Measurements from ENCODE around the gene ANO6.

The ANO6 gene

GRCh38 chr12:45327823-45328383 is 112.0 kb downstream of the ANO6 start:
- Mint-ChIP-seq H3K27ac (peak overlapping the region in 1 of 2 donors; percentile 44), H3K27me3 (no peaks in the 10 kb centered on the region), H3K9me3 (no peaks in the 10 kb centered on the region), H3K4me1 (peaks cover 11% of the 10 kb centered on the region), H3K4me3 (no peak overlapping the region)
- no peak for ATAC-seq
- DNase-seq: no peak

- Mint-ChIP-seq H3K4me3 (no peak overlapping the region), H3K9me3 (no peaks in the 10 kb centered on the region), H3K27ac (no peak overlapping the region), H3K4me1 (peaks cover 9% of the 10 kb centered on the region), H3K27me3 (no peaks in the 10 kb centered on the region)
- DNase-seq: no peak
- no peak for ATAC-seq
Measured at GRCh38 chr12:45329238-45329637, 113.3 kb downstream of the ANO6 start.

GRCh38 chr12:45329702-45330101 is 113.8 kb downstream of the ANO6 start:
- H3K27me3 Mint-ChIP-seq: no peaks in the 10 kb centered on the region
- no peak for DNase-seq

GRCh38 chr12:45331552-45331951 is 115.7 kb downstream of the ANO6 start:
- Mint-ChIP-seq H3K4me1 (no peaks in the 10 kb centered on the region), H3K4me3 (no peak overlapping the region)

More at GRCh38 chr12:45329702-45330101, 113.8 kb downstream of the ANO6 start:
- peaks cover 4% of the 10 kb centered on the region for H3K4me1 Mint-ChIP-seq
- ATAC-seq: no peak
- no peak overlapping the region for H3K4me3 Mint-ChIP-seq
- H3K9me3 Mint-ChIP-seq: no peaks in the 10 kb centered on the region
- no peak overlapping the region for H3K27ac Mint-ChIP-seq

GRCh38 chr12:45334396-45334795 is 118.5 kb downstream of the ANO6 start:
- no peak for DNase-seq
- Mint-ChIP-seq H3K9me3 (no peaks in the 10 kb centered on the region), H3K27me3 (no peaks in the 10 kb centered on the region), H3K27ac (no peak overlapping the region), H3K4me1 (no peaks in the 10 kb centered on the region), H3K4me3 (no peak overlapping the region)
- ATAC-seq: no peak

More at GRCh38 chr12:45331552-45331951, 115.7 kb downstream of the ANO6 start:
- Mint-ChIP-seq H3K27me3 (no peaks in the 10 kb centered on the region), H3K9me3 (no peaks in the 10 kb centered on the region), H3K27ac (no peak overlapping the region)
- ATAC-seq (no peak), DNase-seq (no peak)

DNA sequence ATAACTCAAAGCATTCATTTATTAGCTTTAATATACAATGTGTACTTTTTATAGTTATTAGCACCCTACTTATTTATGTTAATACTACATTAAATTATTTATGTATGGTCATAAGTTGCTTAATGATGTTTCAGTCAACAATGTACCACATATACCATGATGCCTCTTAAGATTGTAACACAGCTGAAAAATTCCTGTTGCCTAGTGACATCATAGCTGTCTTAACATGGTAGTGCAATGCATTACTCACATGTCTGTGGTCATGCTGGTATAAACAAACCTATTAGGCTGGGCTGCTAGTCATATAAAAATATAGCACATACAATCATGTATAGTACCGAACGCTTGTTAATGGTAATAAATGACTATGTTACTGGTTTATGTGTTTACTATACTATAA is 120.4 kb downstream of the ANO6 start:
- no peaks in the 10 kb centered on the region for H3K4me1 Mint-ChIP-seq
- no peak for ATAC-seq
- H3K27me3 Mint-ChIP-seq: no peaks in the 10 kb centered on the region
- H3K9me3 Mint-ChIP-seq: no peaks in the 10 kb centered on the region
- H3K4me3 Mint-ChIP-seq: no peak overlapping the region
- no peak for DNase-seq
- no peak overlapping the region for H3K27ac Mint-ChIP-seq

- DNase-seq: no peak
- Mint-ChIP-seq H3K4me1 (no peaks in the 10 kb centered on the region), H3K27ac (peak overlapping the region in 1 of 2 donors; percentile 17), H3K4me3 (no peak overlapping the region), H3K27me3 (no peaks in the 10 kb centered on the region), H3K9me3 (no peaks in the 10 kb centered on the region)
- ATAC-seq: no peak
Measured at GRCh38 chr12:45336762-45337596, 121.1 kb downstream of the ANO6 start.

GRCh38 chr12:45337835-45338234 is 121.9 kb downstream of the ANO6 start:
- H3K27ac Mint-ChIP-seq: no peak overlapping the region
- H3K9me3 Mint-ChIP-seq: no peaks in the 10 kb centered on the region
- no peak overlapping the region for H3K4me3 Mint-ChIP-seq
- ATAC-seq (no peak), DNase-seq (no peak)
- no peaks in the 10 kb centered on the region for H3K27me3 Mint-ChIP-seq
- H3K4me1 Mint-ChIP-seq: peaks cover 5% of the 10 kb centered on the region

- Mint-ChIP-seq H3K4me3 (no peak overlapping the region), H3K9me3 (no peaks in the 10 kb centered on the region)
Measured at GRCh38 chr12:45338272-45338671, 122.4 kb downstream of the ANO6 start.

DNA sequence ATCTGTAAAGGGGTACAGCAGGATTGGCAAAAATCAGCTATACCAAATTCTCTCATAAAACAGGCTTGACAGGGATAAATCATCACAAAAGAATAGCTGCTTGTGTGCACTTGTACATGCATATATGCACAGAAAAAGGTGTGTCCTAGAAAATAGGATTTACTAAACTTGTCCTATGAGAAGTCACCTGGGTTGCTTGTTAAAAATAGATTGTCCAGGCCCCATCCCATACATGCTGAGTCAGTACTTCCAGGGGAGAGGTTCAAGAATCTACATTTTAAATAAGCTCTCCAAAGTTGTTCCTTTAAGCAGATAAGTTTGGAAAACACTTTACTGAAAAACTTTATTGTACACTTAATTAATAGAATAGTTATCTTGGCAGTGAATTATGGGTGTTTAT is 123.1 kb downstream of the ANO6 start:
- Mint-ChIP-seq H3K27me3 (no peaks in the 10 kb centered on the region), H3K4me1 (peaks cover 6% of the 10 kb centered on the region), H3K4me3 (no peak overlapping the region), H3K9me3 (no peaks in the 10 kb centered on the region), H3K27ac (no peak overlapping the region)
- DNase-seq (no peak), ATAC-seq (no peak)

More at GRCh38 chr12:45338272-45338671, 122.4 kb downstream of the ANO6 start:
- Mint-ChIP-seq H3K27ac (no peak overlapping the region), H3K4me1 (peaks cover 6% of the 10 kb centered on the region), H3K27me3 (no peaks in the 10 kb centered on the region)
- no peak for ATAC-seq
- DNase-seq: no peak

DNA sequence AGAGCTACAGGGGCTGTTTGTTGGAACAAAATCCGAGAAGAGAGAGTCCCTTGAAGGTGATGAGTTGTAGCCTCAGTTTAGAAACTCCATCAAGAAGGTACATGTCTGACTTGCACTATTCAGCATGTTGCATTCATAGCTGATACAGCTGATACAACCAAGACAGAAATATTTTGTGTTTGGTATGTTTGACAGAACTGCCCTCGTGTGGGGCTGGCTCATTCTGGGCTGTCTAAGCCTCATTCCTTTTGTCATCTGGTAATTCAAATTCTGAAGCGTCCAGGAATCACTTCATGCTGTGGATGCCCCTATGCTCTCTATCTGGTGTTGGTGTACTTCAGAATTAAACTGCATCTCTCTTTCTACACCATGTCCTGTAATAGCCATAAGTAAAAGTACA is 126.3 kb downstream of the ANO6 start:
- ATAC-seq (no peak), DNase-seq (no peak)
- Mint-ChIP-seq H3K9me3 (no peaks in the 10 kb centered on the region), H3K4me3 (no peak overlapping the region), H3K4me1 (peaks cover 6% of the 10 kb centered on the region), H3K27me3 (no peaks in the 10 kb centered on the region), H3K27ac (no peak overlapping the region)

DNA sequence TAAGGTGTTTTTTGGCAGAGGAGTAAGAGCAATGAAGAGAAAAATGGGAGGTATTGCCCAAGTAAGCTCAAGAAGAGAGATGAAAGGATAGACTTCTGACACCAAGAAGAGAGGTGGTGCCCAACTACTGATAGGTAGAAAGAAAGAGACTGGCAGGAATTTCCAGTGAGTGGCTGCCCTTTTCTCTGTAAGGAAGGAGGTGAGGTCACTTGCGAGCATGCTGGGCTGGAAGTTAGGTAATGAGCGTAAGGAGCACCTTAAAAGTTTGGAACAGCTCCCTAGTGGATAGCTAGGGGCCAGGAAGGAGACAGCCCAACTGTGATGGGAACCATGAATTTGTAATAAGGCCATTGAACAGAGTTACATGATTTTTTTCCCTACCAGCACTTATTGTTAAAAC is 127.0 kb downstream of the ANO6 start:
- peaks cover 6% of the 10 kb centered on the region for H3K4me1 Mint-ChIP-seq
- DNase-seq (no peak), ATAC-seq (no peak)
- H3K27ac Mint-ChIP-seq: no peak overlapping the region
- H3K9me3 Mint-ChIP-seq: no peaks in the 10 kb centered on the region
- no peak overlapping the region for H3K4me3 Mint-ChIP-seq
- H3K27me3 Mint-ChIP-seq: no peaks in the 10 kb centered on the region

DNA sequence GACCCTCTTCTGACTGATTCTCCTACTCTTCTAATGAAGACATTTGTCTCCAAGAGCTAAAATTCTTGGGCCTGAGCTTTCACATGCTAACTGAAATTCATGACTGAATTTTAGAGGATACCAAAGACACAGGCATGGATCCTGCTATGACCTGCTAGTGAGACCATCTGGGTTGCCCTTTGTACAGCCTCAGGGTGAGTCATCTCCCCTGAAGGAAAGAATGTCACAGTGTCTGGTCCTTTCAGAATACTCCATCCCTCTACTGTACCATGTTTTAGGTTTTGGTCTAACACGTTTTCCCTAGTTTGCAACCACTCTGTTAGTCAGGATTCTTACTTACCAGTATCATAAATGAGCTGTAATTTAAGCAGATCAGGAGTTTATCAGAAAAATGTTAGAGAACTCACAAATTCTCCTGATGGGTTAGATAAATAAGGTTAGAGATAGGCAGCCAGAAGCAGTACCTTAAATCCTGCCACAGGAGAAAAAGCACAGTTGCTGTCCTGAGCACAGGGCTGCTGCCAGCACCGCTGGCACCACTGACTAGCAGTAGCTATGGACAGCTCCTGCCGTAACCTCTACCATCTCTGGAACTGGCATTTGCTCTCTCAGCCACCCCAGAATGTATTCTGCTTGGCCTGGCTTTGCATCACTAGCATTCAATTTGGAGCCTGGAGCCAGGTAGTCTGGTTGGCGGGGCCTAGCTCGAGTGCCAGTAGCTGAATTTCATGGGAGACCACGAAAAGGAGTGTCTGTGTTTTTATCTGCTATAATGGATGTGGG is 127.6 kb downstream of the ANO6 start:
- peak; percentile 57 for ATAC-seq
- peak overlapping the region in 1 of 2 donors; percentile 43 for H3K27ac Mint-ChIP-seq
- H3K4me1 Mint-ChIP-seq: peaks cover 6% of the 10 kb centered on the region
- no peaks in the 10 kb centered on the region for H3K27me3 Mint-ChIP-seq
- H3K4me3 Mint-ChIP-seq: no peak overlapping the region
- no peak for DNase-seq
- no peaks in the 10 kb centered on the region for H3K9me3 Mint-ChIP-seq

- H3K27ac Mint-ChIP-seq: no peak overlapping the region
- ATAC-seq (no peak), DNase-seq (no peak)
- H3K27me3 Mint-ChIP-seq: no peaks in the 10 kb centered on the region
- H3K9me3 Mint-ChIP-seq: no peaks in the 10 kb centered on the region
- H3K4me1 Mint-ChIP-seq: no peaks in the 10 kb centered on the region
- no peak overlapping the region for H3K4me3 Mint-ChIP-seq
Measured at GRCh38 chr12:45348311-45348710, 132.4 kb downstream of the ANO6 start.

DNA sequence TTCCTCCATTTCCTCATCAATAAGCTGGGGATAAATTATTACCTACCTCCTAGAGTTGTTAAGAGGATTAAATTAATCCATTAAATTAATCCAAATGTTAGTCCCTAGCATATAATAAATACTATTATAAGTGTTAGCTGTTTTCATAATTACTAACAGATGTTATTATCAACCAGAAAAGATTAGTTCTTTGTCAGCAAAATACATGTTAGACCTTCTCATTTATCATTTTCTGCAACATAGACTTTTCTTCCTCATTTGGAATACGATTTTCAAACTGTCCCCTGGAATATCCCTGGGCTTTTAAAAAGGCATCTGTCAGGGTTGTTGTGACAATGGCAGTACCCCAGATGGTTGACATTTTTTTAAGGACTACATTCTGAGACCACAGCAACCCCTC is 133.1 kb downstream of the ANO6 start:
- no peak overlapping the region for H3K27ac Mint-ChIP-seq
- ATAC-seq (no peak), DNase-seq (no peak)
- no peaks in the 10 kb centered on the region for H3K9me3 Mint-ChIP-seq
- H3K27me3 Mint-ChIP-seq: no peaks in the 10 kb centered on the region
- no peak overlapping the region for H3K4me3 Mint-ChIP-seq
- H3K4me1 Mint-ChIP-seq: no peaks in the 10 kb centered on the region

DNA sequence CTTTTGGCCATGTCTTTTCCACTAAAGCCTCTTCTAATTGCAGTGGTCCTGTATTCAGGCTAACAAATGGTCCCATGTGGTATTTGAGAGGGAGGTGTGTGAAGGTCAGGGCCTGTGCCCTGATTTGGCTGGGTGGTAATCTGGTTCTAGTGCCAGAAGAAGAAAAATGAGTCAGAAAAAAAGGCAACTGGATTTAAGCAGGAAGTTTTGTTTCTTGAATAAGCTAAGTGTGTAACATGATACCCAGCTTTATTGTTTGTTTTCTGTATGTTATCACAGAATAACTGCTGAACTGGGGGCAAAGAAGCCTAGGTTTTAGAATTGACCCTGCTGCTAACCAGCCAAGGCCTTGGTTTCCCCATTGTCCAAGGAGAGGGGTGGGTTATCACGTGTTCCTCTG is 134.0 kb downstream of the ANO6 start:
- Mint-ChIP-seq H3K9me3 (no peaks in the 10 kb centered on the region), H3K27me3 (no peaks in the 10 kb centered on the region), H3K27ac (no peak overlapping the region), H3K4me3 (no peak overlapping the region), H3K4me1 (peaks cover 6% of the 10 kb centered on the region)
- no peak for ATAC-seq
- DNase-seq: no peak
